GM12865 (cell line): ENCODE measurements around the gene ROR2.

Source experiments
- DNase-seq: peaks from one replicate; pipeline ENCODE4 v3.0.0; 2010; ENCODE audit warnings: low read depth
- H3K4me3 ChIP-seq: 2 replicates; pipeline ENCODE4 v1.5.1; 2011; ENCODE audit warnings: mild to moderate bottlenecking, low read depth, low read length, control low read depth
- CTCF ChIP-seq: IDR thresholded peaks from 2 replicates; pipeline ENCODE4 v1.5.1; 2011; ENCODE audit warnings: low read length, control low read depth, low read depth, inconsistent platforms; ENCODE audit not compliant: insufficient read depth; ENCODE audit errors: missing control alignments

Gene ROR2

DNA sequence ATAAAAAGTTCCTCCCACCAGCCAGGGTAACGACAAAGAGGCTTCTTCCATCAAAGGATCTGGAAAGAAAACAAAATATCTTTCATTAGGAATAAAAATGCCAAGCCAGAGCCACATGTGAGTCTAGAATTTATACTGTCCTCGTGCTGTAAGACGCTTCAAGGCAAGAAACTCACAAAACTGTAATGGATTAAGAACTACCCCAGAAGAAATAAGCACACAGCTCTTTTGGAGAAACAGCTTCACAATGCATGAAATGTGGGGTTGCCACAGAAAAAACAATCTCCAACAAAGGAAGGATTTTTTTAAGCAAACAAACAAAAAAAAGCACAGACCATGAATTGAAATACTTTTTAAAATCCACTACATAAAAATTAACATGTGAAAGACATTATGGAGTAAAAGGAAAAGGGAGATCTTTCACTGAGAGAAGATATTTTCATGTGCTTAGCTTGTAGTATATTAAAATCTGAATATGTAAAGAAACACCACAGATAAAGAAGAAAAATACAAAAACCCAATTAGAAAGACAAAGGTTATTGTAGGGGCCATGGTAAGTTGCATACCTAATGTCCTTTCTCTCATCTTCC lies 385.9 kb downstream of the ROR2 start:
- H3K4me3 ChIP-seq = no peak overlapping the region
- no peak for TF ChIP-seq CTCF
- no peak for DNase-seq

GRCh38 chr9:91562416-91562815 lies 387.6 kb downstream of the ROR2 start:
- no peak for TF ChIP-seq CTCF
- no peak overlapping the region for H3K4me3 ChIP-seq
- DNase-seq = no peak

- no peak for TF ChIP-seq CTCF
- no peak for DNase-seq
- H3K4me3 ChIP-seq = no peak overlapping the region
Measured at GRCh38 chr9:91560301-91560700, 389.7 kb downstream of the ROR2 start.

- no peak for DNase-seq
- H3K4me3 ChIP-seq = no peak overlapping the region
- no peak for TF ChIP-seq CTCF
Measured at GRCh38 chr9:91558879-91559278, 391.1 kb downstream of the ROR2 start.

DNA sequence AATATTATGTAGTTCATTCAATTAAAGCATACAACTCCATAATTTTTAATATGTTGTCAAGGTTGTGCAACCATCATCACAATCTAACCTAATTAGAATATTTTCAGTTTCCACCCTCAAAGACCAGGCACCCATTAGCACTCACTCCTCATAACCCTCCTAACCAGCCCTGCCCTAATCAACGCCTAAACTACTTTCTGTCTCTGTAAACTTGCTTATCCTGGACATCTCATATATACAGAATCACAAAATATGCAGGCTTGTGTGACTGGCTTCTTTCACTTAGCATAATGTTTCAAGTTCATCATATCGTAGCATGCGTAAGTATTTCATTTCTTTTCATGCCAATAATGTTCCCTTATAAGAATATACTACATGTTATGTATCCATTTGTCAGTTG lies 391.6 kb downstream of the ROR2 start:
- no peak for DNase-seq
- no peak for TF ChIP-seq CTCF
- no peak overlapping the region for H3K4me3 ChIP-seq

GRCh38 chr9:91557327-91557726 lies 392.7 kb downstream of the ROR2 start:
- no peak for TF ChIP-seq CTCF
- DNase-seq = no peak
- H3K4me3 ChIP-seq = no peak overlapping the region

GRCh38 chr9:91555132-91555531 lies 394.9 kb downstream of the ROR2 start:
- no peak for TF ChIP-seq CTCF
- DNase-seq = no peak

More at GRCh38 chr9:91555132-91555531, 394.9 kb downstream of the ROR2 start:
- H3K4me3 ChIP-seq = no peak overlapping the region
